Measurements from ENCODE around the gene EBI3. TPM values are rescaled to one million over a fixed set of nuclear protein-coding genes. Genes with fewer than 3 reads are reported as not detected.
A peak's percentile ranks its signal among the peaks of the same experiment; 100 is the strongest.

EBI3 gene
- polyA plus RNA-seq, 6 donors from 2014 or later = 1.0 to 7.3 (median 3.6) TPM

DNA sequence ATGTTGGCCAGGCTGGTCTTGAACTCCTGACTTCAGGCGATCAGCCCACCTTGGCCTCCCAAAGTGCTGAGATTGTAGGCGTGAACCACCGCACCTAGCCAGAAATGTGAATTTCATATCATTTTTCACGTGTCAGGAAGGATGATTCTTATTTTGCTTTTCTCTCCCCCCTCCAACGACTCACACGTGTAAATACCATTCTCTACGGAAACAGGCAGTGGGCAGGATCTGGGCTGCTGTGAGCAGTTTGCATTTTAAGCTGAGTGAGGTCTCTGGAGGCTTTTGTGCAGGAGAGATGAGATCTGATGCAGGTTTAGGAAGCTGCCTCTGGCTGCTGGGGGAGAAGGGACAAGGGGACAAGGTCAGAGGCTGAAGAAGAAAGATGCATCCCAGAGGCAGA lies 35.0 kb upstream of the EBI3 start:
- no peak for ATAC-seq (ENCODE audit: low read depth in 2 of 2)
- peaks cover 19 to 56% (median 54%) of the 10 kb centered on the region in 3 donors for H3K27me3 Mint-ChIP-seq
- peaks cover 6 to 13% of the 10 kb centered on the region in 2 donors for H3K36me3 Mint-ChIP-seq
- peaks cover 11 to 14% (median 14%) of the 10 kb centered on the region in 3 donors for H3K4me1 Mint-ChIP-seq
- peaks cover 0 to 8% (median 4%) of the 10 kb centered on the region in 7 donors for H3K9me3 Mint-ChIP-seq
- H3K4me3 Mint-ChIP-seq = peak overlapping the region in 1 of 8 donors; percentile 55
- no peak for DNase-seq
- no peak overlapping the region for H3K27ac Mint-ChIP-seq

- Mint-ChIP-seq H3K4me3 (no peak overlapping the region), H3K27ac (no peak overlapping the region), H3K36me3 (peaks cover 6 to 13% of the 10 kb centered on the region in 2 donors), H3K4me1 (peaks cover 11 to 14% (median 14%) of the 10 kb centered on the region in 3 donors), H3K9me3 (peaks cover 0 to 12% (median 4%) of the 10 kb centered on the region in 7 donors), H3K27me3 (peaks cover 19 to 67% (median 62%) of the 10 kb centered on the region in 3 donors)
- no peak for DNase-seq
- ATAC-seq (ENCODE audit: low read depth in 2 of 2) = no peak
Observed at GRCh38 chr19:4196009-4196408, 33.3 kb upstream of the EBI3 start.

GRCh38 chr19:4196587-4197148 lies 32.7 kb upstream of the EBI3 start:
- Mint-ChIP-seq H3K27me3 (peaks cover 19 to 67% (median 64%) of the 10 kb centered on the region in 3 donors), H3K4me3 (peak overlapping the region in 3 of 8 donors; percentile 41 to 66 (median 57)), H3K4me1 (peaks cover 11 to 14% (median 14%) of the 10 kb centered on the region in 3 donors), H3K9me3 (peaks cover 0 to 15% (median 4%) of the 10 kb centered on the region in 7 donors), H3K36me3 (peaks cover 6 to 13% of the 10 kb centered on the region in 2 donors), H3K27ac (peak overlapping the region in 1 of 6 donors; percentile 63)
- no peak for ATAC-seq (ENCODE audit: low read depth in 2 of 2)
- DNase-seq = no peak

DNA sequence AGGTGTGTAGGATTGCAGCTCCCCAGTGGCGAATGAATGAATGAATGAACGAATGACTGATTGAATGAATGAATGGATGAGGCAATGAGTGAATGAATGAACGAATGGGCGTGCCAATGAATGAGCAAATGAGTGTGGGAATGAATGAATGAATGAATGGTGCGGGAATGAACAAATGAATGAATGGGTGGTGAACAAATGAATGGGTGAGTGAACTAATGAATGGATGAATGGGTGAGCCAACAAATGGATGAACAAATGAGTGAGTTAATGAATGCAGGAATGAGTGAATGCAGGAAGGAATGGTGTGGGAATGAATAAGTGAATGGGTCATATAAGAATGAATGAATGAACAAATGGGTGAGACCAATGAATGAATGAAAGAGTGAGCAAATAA lies 32.1 kb upstream of the EBI3 start:
- ATAC-seq (ENCODE audit: low read depth in 2 of 2) (no peak), DNase-seq (no peak)
- peak overlapping the region in 4 of 6 donors; percentile 19 to 79 (median 70) for H3K27ac Mint-ChIP-seq
- H3K9me3 Mint-ChIP-seq = peaks cover 0 to 15% (median 4%) of the 10 kb centered on the region in 7 donors
- peak overlapping the region in 4 of 8 donors; percentile 30 to 57 (median 40) for H3K4me3 Mint-ChIP-seq
- peaks cover 6 to 13% of the 10 kb centered on the region in 2 donors for H3K36me3 Mint-ChIP-seq
- peaks cover 19 to 67% (median 64%) of the 10 kb centered on the region in 3 donors for H3K27me3 Mint-ChIP-seq
- H3K4me1 Mint-ChIP-seq = peaks cover 11 to 14% (median 14%) of the 10 kb centered on the region in 3 donors

DNA sequence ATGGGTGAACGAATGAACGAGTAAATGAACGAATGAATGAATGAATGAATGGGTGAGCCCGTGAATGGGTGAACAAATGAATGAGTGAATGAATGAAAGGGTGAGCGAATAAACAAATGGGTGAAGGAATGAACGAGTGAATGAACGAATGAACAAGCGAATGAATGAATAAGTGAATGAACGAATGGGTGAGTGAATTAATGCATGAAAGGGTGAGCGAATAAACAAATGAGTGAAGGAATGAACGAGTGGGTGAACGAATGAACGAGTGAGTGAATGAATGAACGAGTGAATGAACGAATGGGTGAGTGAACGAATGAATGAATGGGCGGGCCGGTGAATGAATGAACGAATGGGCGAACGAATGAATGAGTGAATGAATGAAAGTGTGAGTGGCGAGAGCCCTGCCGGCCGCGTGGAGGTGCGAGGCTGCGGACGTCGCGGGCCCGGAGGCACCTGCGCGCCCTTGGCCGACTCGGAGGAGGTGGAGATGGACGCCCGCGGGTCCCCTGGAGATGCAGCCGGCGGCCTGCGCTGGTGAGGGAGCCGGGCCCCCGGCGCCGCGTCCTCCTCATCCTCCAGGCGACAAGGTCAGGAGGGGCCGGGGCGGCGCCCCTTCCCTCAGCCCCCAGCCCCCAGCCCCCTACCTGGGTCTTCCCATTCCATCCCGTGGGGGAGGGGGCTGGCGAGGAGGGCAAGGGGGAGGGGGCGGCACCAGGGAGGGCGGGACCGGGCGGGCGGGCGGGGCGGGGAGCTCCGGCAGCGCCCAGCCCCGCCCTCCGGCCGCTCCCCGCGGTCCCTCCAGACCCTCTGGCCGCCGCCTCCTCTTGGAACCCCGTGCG lies 31.5 kb upstream of the EBI3 start:
- H3K36me3 Mint-ChIP-seq = peaks cover 6 to 13% of the 10 kb centered on the region in 2 donors
- H3K9me3 Mint-ChIP-seq = peaks cover 0 to 15% (median 4%) of the 10 kb centered on the region in 7 donors
- peaks cover 11 to 14% (median 14%) of the 10 kb centered on the region in 3 donors for H3K4me1 Mint-ChIP-seq
- DNase-seq (no peak), ATAC-seq (ENCODE audit: low read depth in 2 of 2) (peak; percentile 28 to 33)
- peak overlapping the region in 3 of 8 donors; percentile 42 to 57 (median 52) for H3K4me3 Mint-ChIP-seq
- H3K27me3 Mint-ChIP-seq = peaks cover 19 to 67% (median 64%) of the 10 kb centered on the region in 3 donors
- H3K27ac Mint-ChIP-seq = peak overlapping the region in 4 of 6 donors; percentile 19 to 78 (median 68)

DNA sequence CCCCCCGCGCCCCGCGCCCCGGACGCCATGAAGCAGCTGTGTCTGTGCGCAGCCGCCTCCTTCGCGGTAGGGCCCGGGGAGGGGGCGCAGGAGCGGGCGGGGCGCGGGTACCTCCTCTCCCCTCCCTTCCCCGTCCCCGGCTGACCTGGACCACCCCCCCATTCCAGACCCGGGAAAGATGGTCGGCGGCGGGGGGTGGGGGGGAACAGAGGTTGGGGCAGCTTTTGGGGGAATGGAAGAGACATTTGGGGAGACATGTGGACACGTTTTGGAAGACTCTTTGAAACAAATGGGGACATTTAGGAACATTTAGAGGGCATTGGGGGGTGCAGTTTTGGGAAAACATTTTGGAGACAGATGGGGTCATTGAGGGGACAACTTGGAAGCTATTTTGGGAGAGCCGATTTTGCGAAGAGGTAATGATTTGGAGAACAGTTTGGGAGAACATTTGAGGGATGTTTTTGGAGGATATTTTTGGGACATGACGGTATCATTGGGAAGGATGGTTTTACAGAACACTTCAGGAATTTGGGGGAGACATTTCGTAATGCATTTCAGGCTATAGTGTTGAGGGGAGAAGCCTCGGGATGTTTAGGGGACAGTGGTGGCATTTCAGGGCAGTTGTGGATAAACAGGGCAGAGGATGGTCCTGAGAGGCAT lies 30.7 kb upstream of the EBI3 start:
- DNase-seq (no peak), ATAC-seq (ENCODE audit: low read depth in 2 of 2) (peak in 1 of 2 donors; percentile 5)
- Mint-ChIP-seq H3K27me3 (peaks cover 19 to 61% (median 57%) of the 10 kb centered on the region in 3 donors), H3K27ac (peak overlapping the region in 2 of 6 donors; percentile 5 to 11), H3K4me3 (peak overlapping the region in 2 of 8 donors; percentile 1 to 13), H3K36me3 (peaks cover 6 to 13% of the 10 kb centered on the region in 2 donors), H3K4me1 (peaks cover 11 to 14% (median 14%) of the 10 kb centered on the region in 3 donors), H3K9me3 (peaks cover 0 to 15% (median 4%) of the 10 kb centered on the region in 7 donors)

- Mint-ChIP-seq H3K4me1 (peaks cover 14 to 22% (median 17%) of the 10 kb centered on the region in 3 donors), H3K27ac (no peak overlapping the region), H3K4me3 (no peak overlapping the region), H3K27me3 (peaks cover 15 to 52% (median 47%) of the 10 kb centered on the region in 3 donors), H3K36me3 (peaks cover 6 to 13% of the 10 kb centered on the region in 2 donors), H3K9me3 (peaks cover 0 to 15% (median 4%) of the 10 kb centered on the region in 7 donors)
- ATAC-seq (ENCODE audit: low read depth in 2 of 2) = no peak
- DNase-seq = no peak
Observed at GRCh38 chr19:4199699-4200293, 29.5 kb upstream of the EBI3 start.

DNA sequence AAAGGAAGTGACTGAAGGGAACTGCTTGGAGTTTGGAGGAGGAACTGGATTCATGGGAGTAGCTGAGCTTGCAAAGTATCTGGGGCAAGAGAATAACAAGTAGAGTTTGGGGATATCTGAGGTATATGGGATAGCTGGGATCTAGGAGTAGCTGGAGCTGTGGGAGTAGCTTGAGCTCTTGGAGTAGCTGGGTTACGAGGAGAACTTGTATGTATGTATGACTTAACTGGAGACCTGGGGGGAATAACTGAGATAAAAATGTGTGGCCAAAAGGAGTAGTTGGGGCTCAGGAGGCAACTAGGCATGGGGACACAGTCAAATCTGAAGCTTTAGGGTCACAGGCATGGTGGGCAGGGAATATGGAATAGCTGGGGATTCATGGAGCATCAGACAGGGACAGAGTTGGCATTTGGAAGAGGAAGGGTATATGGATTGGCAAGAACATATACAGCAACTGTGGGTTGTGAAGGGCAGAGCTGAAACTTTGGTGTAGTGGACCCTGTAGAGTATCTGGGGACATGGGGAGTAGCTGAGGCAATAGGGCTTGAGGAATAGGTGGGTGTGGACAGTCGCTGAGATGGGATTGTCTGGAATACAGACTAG lies 28.3 kb upstream of the EBI3 start:
- ATAC-seq (ENCODE audit: low read depth in 2 of 2) (no peak), DNase-seq (no peak)
- Mint-ChIP-seq H3K27me3 (peaks cover 15 to 40% (median 38%) of the 10 kb centered on the region in 3 donors), H3K27ac (peak overlapping the region in 1 of 6 donors; percentile 55), H3K36me3 (peaks cover 6 to 13% of the 10 kb centered on the region in 2 donors), H3K4me3 (peak overlapping the region in 2 of 8 donors; percentile 1), H3K9me3 (peaks cover 0 to 15% (median 3%) of the 10 kb centered on the region in 7 donors), H3K4me1 (peaks cover 14 to 23% (median 18%) of the 10 kb centered on the region in 3 donors)

- no peak for DNase-seq
- H3K4me1 Mint-ChIP-seq = peaks cover 14 to 23% (median 18%) of the 10 kb centered on the region in 3 donors
- peaks cover 15 to 35% (median 33%) of the 10 kb centered on the region in 3 donors for H3K27me3 Mint-ChIP-seq
- H3K36me3 Mint-ChIP-seq = peaks cover 6 to 13% of the 10 kb centered on the region in 2 donors
- ATAC-seq (ENCODE audit: low read depth in 2 of 2) = no peak
- H3K27ac Mint-ChIP-seq = no peak overlapping the region
- H3K9me3 Mint-ChIP-seq = peaks cover 0 to 15% (median 3%) of the 10 kb centered on the region in 7 donors
- no peak overlapping the region for H3K4me3 Mint-ChIP-seq
Observed at GRCh38 chr19:4201798-4202197, 27.5 kb upstream of the EBI3 start.

DNA sequence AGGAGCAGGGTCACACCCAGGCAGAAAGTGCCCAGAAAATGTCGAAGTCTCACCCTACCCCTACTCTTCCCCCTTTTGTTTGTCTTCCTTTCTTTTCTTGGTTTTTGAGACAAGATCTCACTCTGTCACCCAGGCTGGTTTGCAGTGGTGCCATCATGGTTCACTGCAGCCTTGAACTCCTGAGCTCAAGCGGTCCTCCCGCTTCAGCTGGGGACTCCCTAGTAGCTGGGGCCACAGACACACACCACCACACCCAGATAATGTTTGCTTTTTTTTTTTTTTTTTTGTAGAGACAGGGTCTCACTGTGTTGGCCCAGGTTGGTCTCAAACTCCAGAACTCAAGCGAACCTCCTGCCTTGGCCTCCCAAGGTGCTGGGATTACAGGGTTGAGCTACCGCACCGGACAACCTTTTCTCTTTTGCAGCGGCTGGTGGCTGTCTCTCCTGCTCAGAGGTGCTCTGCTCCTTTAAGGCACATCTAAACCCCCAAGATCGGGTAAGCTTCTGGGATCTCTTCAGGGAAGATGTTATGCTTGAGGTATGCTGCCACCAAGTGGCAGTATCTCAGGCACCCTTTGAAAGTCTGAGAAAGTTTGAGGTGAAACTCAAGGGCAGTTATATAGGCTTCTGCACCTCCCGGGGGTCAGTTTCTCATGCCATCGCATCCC lies 22.4 kb upstream of the EBI3 start:
- Mint-ChIP-seq H3K27me3 (peaks cover 0 to 6% (median 5%) of the 10 kb centered on the region in 3 donors), H3K9me3 (no peaks in the 10 kb centered on the region), H3K4me3 (no peak overlapping the region), H3K36me3 (no peaks in the 10 kb centered on the region), H3K27ac (no peak overlapping the region), H3K4me1 (peaks cover 4 to 10% (median 7%) of the 10 kb centered on the region in 3 donors)
- DNase-seq (no peak), ATAC-seq (ENCODE audit: low read depth in 2 of 2) (no peak)

- no peak overlapping the region for H3K4me3 Mint-ChIP-seq
- H3K9me3 Mint-ChIP-seq = no peaks in the 10 kb centered on the region
- peaks cover 0 to 12% (median 9%) of the 10 kb centered on the region in 3 donors for H3K27me3 Mint-ChIP-seq
- peaks cover 4 to 10% (median 7%) of the 10 kb centered on the region in 3 donors for H3K4me1 Mint-ChIP-seq
- no peak overlapping the region for H3K27ac Mint-ChIP-seq
- no peak for ATAC-seq (ENCODE audit: low read depth in 2 of 2)
- no peaks in the 10 kb centered on the region for H3K36me3 Mint-ChIP-seq
- no peak for DNase-seq
Observed at GRCh38 chr19:4208385-4209094, 20.8 kb upstream of the EBI3 start.
